ENCODE measurements around the gene GMPPB.

DNA sequence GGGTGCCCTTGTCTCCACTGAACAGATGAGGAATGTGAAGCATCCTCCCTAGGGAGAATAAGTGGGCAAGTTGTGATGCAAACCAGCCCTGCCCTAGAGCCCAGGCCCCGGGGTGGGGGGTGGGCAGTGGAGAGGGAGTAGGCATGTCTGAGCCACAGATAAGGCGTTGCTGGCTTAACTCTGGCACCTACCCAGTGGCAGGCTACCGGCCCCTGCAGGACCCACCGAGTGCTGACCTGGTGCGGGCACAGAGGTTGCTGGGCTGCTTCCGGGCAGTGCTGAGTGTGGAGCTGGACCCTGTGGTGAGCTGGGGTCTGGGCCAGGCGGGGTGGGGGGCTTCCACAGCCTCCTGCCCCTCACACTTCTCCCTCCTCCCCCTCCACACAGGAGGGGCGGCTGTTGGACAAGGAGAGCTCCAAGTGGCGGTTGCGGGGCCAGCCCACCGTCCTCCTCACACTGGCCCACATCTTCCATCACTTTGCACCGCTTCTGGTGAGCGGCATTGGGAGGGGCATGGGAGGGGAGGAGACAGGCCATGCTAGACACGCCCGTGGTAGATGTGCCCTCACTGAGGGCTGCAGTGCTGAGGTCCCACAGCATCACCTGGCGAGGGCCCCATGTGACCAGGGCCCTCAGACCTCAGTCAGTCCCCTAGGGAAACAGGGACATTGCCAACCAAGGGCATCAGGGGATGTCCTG lies 24.3 kb downstream of the GMPPB start:
- TF ChIP-seq, protein P1, sequence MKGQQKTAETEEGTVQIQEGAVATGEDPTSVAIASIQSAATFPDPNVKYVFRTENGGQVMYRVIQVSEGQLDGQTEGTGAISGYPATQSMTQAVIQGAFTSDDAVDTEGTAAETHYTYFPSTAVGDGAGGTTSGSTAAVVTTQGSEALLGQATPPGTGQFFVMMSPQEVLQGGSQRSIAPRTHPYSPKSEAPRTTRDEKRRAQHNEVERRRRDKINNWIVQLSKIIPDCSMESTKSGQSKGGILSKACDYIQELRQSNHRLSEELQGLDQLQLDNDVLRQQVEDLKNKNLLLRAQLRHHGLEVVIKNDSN (CRISPR knock-in tag; IDR thresholded peaks at IDR 0.05): no peak
- TF ChIP-seq, protein P2, sequence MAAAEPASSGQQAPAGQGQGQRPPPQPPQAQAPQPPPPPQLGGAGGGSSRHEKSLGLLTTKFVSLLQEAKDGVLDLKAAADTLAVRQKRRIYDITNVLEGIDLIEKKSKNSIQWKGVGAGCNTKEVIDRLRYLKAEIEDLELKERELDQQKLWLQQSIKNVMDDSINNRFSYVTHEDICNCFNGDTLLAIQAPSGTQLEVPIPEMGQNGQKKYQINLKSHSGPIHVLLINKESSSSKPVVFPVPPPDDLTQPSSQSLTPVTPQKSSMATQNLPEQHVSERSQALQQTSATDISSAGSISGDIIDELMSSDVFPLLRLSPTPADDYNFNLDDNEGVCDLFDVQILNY (CRISPR knock-in tag; IDR thresholded peaks at IDR 0.05): no peak
- TF ChIP-seq, protein P3, sequence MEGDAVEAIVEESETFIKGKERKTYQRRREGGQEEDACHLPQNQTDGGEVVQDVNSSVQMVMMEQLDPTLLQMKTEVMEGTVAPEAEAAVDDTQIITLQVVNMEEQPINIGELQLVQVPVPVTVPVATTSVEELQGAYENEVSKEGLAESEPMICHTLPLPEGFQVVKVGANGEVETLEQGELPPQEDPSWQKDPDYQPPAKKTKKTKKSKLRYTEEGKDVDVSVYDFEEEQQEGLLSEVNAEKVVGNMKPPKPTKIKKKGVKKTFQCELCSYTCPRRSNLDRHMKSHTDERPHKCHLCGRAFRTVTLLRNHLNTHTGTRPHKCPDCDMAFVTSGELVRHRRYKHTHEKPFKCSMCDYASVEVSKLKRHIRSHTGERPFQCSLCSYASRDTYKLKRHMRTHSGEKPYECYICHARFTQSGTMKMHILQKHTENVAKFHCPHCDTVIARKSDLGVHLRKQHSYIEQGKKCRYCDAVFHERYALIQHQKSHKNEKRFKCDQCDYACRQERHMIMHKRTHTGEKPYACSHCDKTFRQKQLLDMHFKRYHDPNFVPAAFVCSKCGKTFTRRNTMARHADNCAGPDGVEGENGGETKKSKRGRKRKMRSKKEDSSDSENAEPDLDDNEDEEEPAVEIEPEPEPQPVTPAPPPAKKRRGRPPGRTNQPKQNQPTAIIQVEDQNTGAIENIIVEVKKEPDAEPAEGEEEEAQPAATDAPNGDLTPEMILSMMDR (IDR thresholded peaks at IDR 0.05): no peak
- TF ChIP-seq, protein P4, sequence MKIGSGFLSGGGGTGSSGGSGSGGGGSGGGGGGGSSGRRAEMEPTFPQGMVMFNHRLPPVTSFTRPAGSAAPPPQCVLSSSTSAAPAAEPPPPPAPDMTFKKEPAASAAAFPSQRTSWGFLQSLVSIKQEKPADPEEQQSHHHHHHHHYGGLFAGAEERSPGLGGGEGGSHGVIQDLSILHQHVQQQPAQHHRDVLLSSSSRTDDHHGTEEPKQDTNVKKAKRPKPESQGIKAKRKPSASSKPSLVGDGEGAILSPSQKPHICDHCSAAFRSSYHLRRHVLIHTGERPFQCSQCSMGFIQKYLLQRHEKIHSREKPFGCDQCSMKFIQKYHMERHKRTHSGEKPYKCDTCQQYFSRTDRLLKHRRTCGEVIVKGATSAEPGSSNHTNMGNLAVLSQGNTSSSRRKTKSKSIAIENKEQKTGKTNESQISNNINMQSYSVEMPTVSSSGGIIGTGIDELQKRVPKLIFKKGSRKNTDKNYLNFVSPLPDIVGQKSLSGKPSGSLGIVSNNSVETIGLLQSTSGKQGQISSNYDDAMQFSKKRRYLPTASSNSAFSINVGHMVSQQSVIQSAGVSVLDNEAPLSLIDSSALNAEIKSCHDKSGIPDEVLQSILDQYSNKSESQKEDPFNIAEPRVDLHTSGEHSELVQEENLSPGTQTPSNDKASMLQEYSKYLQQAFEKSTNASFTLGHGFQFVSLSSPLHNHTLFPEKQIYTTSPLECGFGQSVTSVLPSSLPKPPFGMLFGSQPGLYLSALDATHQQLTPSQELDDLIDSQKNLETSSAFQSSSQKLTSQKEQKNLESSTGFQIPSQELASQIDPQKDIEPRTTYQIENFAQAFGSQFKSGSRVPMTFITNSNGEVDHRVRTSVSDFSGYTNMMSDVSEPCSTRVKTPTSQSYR (CRISPR knock-in tag; IDR thresholded peaks at IDR 0.05): no peak
- TF ChIP-seq TCF7 (CRISPR knock-in tag; IDR thresholded peaks at IDR 0.05; ENCODE audit: low read depth): no peak

Measured in WTC11 (cell line).